Bronchial epithelial cell (primary cell): ENCODE data around the gene ITPR2. TPM values are rescaled to one million over a fixed set of nuclear protein-coding genes. Genes with fewer than 3 reads are reported as not detected.
"Not testable (repeated sequence)": the region's sequence is repeated elsewhere in the genome, so short reads cannot be mapped to it uniquely, and the experiment has no call there.

Experiments
- DNase-seq: peaks from one replicate; pipeline ENCODE4 v3.0.0-alpha.2; 2010; ENCODE audit warnings: low read depth
- FAIRE-seq: peaks from 2 replicates; lab custom pipeline; 2011; peaks lifted over from hg19 to GRCh38; lab: Jason Lieb, UNC
- H3K27me3 ChIP-seq: 2 replicates; pipeline ENCODE4 v1.5.1; 2011; ENCODE audit warnings: low read length; ENCODE audit not compliant: control insufficient read depth, insufficient read depth
- H3K36me3 ChIP-seq: 2 replicates; pipeline ENCODE4 v1.5.1; 2011; ENCODE audit warnings: low read length; ENCODE audit not compliant: control insufficient read depth, insufficient read depth
- H3K4me3 ChIP-seq: 2 replicates; pipeline ENCODE4 v1.5.1; 2011; ENCODE audit warnings: mild to moderate bottlenecking, low read depth, low read length, control low read depth
- total RNA-seq: library from RNA; depleted of rRNA; stranded (reverse); fragments of >200 nt; gene quantifications from 2 replicates; pipeline ENCODE4 v1.2.1, GENCODE V29; 2014
- TF ChIP-seq, protein P1 (sequence below): IDR thresholded peaks from 2 replicates; pipeline ENCODE4 v1.5.1; 2011; ENCODE audit warnings: mild to moderate bottlenecking, moderate library complexity, low read length, control low read depth, inconsistent platforms; ENCODE audit not compliant: insufficient read depth, severe bottlenecking

The ITPR2 gene
- total RNA-seq, 1 donor from 2014 or later: 5.8 TPM

DNA sequence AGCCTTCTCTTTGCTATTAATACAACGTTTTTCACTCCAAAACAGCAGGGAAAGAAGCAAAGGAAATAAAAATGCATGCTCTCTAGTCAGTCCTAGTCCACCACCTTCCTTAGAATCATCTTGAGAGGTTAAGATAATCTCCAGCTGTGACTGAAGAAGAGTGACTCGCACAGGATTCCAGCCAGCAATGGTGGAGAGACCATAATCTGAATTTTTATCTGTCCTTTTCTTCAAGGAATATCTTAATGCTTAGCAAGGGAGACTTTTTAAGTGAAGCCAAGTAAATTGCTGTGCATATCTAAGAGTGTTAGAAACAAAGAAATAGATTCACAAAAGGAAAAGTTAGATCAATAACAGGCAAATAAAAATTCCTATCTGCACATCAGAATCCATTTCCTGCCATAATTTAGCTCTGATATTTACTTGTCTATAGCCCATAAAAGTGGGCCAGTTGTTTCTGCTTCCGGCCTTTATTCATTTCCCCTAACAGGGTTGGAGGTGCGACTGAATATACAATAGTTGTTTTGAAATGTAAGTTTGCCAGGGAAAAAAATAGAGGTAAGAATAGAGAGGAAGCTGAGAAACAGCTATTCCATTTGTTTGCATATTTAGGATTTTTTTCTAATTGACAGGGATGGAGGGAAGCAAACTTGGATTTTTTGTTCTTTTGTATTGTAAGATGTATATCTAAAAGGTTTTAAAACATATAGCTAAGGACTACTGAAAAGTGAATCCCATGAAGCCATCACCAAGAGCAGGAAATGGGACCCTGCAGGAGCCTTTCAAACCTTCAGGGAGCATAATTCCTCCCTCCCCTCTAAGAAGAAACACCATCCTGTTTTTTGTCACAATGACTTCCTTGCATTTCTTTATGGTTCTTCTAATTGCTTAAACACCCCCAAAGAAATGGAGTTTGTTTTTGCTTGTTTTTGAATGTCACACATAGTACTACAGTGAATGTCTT, 154.0 kb downstream of the ITPR2 start:
- no peaks in the 10 kb centered on the region for H3K27me3 ChIP-seq
- no peak for FAIRE-seq
- TF ChIP-seq, protein P1, sequence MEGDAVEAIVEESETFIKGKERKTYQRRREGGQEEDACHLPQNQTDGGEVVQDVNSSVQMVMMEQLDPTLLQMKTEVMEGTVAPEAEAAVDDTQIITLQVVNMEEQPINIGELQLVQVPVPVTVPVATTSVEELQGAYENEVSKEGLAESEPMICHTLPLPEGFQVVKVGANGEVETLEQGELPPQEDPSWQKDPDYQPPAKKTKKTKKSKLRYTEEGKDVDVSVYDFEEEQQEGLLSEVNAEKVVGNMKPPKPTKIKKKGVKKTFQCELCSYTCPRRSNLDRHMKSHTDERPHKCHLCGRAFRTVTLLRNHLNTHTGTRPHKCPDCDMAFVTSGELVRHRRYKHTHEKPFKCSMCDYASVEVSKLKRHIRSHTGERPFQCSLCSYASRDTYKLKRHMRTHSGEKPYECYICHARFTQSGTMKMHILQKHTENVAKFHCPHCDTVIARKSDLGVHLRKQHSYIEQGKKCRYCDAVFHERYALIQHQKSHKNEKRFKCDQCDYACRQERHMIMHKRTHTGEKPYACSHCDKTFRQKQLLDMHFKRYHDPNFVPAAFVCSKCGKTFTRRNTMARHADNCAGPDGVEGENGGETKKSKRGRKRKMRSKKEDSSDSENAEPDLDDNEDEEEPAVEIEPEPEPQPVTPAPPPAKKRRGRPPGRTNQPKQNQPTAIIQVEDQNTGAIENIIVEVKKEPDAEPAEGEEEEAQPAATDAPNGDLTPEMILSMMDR: no peak
- H3K36me3 ChIP-seq: no peaks in the 10 kb centered on the region
- no peak overlapping the region for H3K4me3 ChIP-seq
- no peak for DNase-seq

DNA sequence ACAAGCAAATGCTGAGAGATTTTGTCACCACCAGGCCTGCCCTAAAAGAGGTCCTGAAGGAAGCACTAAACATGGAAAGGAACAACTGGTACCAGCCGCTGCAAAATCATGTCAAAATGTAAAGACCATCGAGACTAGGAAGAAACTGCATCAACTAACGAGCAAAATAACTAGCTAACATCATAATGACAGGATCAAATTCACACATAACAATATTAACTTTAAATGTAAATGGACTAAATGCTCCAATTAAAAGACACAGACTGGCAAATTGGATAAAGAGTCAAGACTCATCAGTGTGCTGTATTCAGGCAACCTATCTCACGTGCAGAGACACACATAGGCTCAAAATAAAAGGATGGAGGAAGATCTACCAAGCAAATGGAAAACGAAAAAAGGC, 161.5 kb downstream of the ITPR2 start:
- H3K36me3 ChIP-seq, DNase-seq, H3K4me3 ChIP-seq, FAIRE-seq, H3K27me3 ChIP-seq: not testable (repeated sequence)

DNA sequence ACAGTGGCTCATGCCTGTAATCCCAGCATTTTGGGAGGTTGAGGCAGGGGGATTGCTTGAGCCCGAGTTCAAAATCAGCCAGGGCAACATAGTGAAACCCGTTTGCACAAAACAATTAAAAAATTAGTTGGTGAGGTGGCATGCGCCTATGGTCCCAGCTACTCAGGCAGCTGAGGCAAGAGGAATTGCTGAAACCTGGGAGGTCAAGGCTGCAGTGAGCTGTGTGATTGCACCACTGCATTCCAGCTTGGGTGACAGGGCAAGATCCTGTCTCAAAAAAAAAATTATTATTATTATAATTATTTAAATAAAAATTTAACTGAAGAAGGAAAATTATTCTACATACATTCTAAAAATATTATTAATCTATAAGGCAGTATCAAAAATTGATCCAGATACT, 164.1 kb downstream of the ITPR2 start:
- DNase-seq: no peak
- no peak for FAIRE-seq
- Histone ChIP-seq H3K4me3 (no peak overlapping the region), H3K27me3 (no peaks in the 10 kb centered on the region), H3K36me3 (no peaks in the 10 kb centered on the region)
- TF ChIP-seq, protein P1: no peak

DNA sequence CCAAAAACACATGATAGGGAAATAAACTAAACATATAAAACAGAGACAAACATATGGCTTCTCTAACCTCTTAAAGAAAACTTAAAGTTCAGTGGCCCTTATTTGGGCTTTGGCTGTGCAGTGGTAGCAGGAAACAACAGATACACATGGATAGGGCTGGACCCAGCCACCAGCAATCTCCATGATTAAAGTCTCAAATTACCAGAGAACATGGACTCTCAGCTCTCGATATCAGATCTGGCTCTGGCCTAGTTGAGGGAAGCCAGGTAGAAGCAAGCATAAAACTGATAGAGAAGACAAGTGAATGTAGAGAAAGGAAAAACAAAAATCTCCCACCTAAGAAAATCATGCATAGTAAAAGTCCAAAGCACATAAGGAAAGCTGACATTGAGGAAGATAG, 164.8 kb downstream of the ITPR2 start:
- DNase-seq (no peak), FAIRE-seq (peak; percentile 43)
- no peak overlapping the region for H3K4me3 ChIP-seq
- H3K27me3 ChIP-seq: no peaks in the 10 kb centered on the region
- TF ChIP-seq, protein P1: no peak
- no peaks in the 10 kb centered on the region for H3K36me3 ChIP-seq

DNA sequence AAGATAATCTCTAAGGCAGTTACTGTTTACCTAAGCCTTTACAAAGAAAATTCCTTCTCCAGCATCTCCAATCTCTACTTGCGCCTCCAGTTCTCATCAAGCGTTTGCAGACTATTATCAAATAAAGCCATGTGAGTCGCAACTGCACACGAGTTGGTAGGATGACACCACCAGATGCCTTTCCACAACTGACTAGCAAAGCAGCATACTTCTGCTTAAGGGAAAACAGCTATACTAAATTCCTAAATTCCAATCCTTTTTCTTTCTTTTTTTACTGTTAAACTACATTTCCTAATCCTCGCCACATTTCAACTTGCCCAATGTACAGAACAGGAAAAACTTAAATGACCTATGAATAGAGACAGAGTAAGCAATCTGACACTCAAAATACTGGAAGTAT, 166.7 kb downstream of the ITPR2 start:
- TF ChIP-seq, protein P1: no peak
- FAIRE-seq (no peak), DNase-seq (no peak)
- H3K36me3 ChIP-seq: no peaks in the 10 kb centered on the region
- no peaks in the 10 kb centered on the region for H3K27me3 ChIP-seq
- H3K4me3 ChIP-seq: no peak overlapping the region

DNA sequence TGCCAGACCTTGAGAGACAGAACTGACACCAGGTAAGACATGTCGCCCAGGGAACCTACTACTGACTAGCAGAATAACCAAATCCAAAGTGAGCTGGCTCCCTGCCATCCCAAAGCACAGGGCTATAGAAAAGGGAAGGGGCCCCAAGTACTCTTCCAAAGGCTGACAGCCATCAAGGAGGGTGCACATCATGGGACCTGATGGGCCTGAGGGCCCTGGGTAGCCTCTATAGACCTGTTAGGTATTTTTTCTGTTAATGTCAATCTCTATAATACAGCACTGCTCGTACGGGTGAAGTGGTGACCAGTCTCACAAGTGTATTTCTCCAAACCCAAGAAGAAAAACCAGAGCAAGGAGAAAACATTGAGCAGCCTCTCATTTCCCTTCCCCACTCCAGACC, 171.6 kb downstream of the ITPR2 start:
- TF ChIP-seq, protein P1: no peak
- DNase-seq (no peak), FAIRE-seq (no peak)
- H3K36me3 ChIP-seq: no peaks in the 10 kb centered on the region
- H3K4me3 ChIP-seq: no peak overlapping the region
- no peaks in the 10 kb centered on the region for H3K27me3 ChIP-seq
